SH-SY5Y (cell line): ENCODE data around the gene NXT1.

ENCODE experiments used
- GATA2 ChIP-seq: IDR thresholded peaks from 2 replicates; pipeline ENCODE4 v1.6.1; 2011; ENCODE audit warnings: mild to moderate bottlenecking, low read depth, low read length
- GATA3 ChIP-seq: IDR thresholded peaks from 2 replicates; pipeline ENCODE4 v1.6.1; 2011; ENCODE audit warnings: low read depth, mild to moderate bottlenecking, low read length, moderate library complexity

GRCh38 chr20:23334111-23334510, 16.5 kb upstream of the NXT1 start:
- TF ChIP-seq GATA2 (no peak), GATA3 (no peak)
